DOHH2 (cell line): Measurements from ENCODE around the gene C22orf23.

Experiments
- H3F3A ChIP-seq: fragments of 200-600 bp; sonication (generic), shearing (Covaris generic); 2 replicates; pipeline ENCODE4 v1.6.0; 2016; ENCODE audit warnings: antibody characterized with exemption, mild to moderate bottlenecking; ENCODE audit not compliant: control insufficient read depth, insufficient read depth
- H3K27ac ChIP-seq: fragments of 200-600 bp; sonication (generic); 2 replicates; pipeline ENCODE4 v1.5.1; 2014; ENCODE audit warnings: low read depth, mild to moderate bottlenecking, low read length, moderate library complexity
- H3K27me3 ChIP-seq: fragments of 200-600 bp; sonication (generic); 2 replicates; pipeline ENCODE4 v1.6.1; 2014; ENCODE audit warnings: mild to moderate bottlenecking, low read length, mixed read lengths; ENCODE audit not compliant: control insufficient read depth
- H3K36me3 ChIP-seq: fragments of 200-600 bp; sonication (generic); 2 replicates; pipeline ENCODE4 v1.6.1; 2014; ENCODE audit warnings: mild to moderate bottlenecking, low read length, moderate library complexity, mixed read lengths; ENCODE audit not compliant: control insufficient read depth
- H3K4me1 ChIP-seq: fragments of 200-600 bp; sonication (generic); 2 replicates; pipeline ENCODE4 v1.6.1; 2014; ENCODE audit warnings: mild to moderate bottlenecking, low read length, mixed read lengths; ENCODE audit not compliant: control insufficient read depth
- H3K4me2 ChIP-seq: fragments of 200-600 bp; sonication (generic); 2 replicates; pipeline ENCODE4 v1.6.0; 2014; ENCODE audit warnings: mild to moderate bottlenecking, low read length, moderate library complexity
- H3K4me3 ChIP-seq: fragments of 200-600 bp; sonication (generic); 2 replicates; pipeline ENCODE4 v1.5.1; 2014; ENCODE audit warnings: mild to moderate bottlenecking, low read length, mixed read lengths
- H3K79me2 ChIP-seq: fragments of 200-600 bp; sonication (generic); 2 replicates; pipeline ENCODE4 v1.6.1; 2014; ENCODE audit warnings: mild to moderate bottlenecking, low read length, mixed read lengths; ENCODE audit not compliant: control insufficient read depth
- H3K9me2 ChIP-seq: fragments of 200-600 bp; sonication (generic); replicated peaks from 2 replicates; pipeline ENCODE4 v1.6.1; 2014; ENCODE audit warnings: mild to moderate bottlenecking, low read length, mixed read lengths; ENCODE audit not compliant: control insufficient read depth
- H3K9me3 ChIP-seq: fragments of 200-600 bp; sonication (generic); 2 replicates; pipeline ENCODE4 v1.6.1; 2014; ENCODE audit warnings: antibody characterized with exemption, low read length, mixed read lengths; ENCODE audit not compliant: control insufficient read depth, insufficient read depth
- H4K20me1 ChIP-seq: fragments of 200-600 bp; sonication (generic); 2 replicates; pipeline ENCODE4 v1.6.0; 2014; ENCODE audit warnings: low read depth, mild to moderate bottlenecking, antibody characterized with exemption, low read length, moderate library complexity; ENCODE audit not compliant: control insufficient read depth, insufficient read depth
- EZH2phosphoT487 ChIP-seq: fragments of 200-600 bp; sonication (generic); IDR thresholded peaks from 2 replicates; pipeline ENCODE4 v1.6.1; 2017; ENCODE audit warnings: borderline replicate concordance, mild to moderate bottlenecking, antibody characterized with exemption, low read length, moderate library complexity, mixed read lengths
- TF ChIP-seq, protein P1 (sequence below): fragments of 200-600 bp; sonication (generic); IDR thresholded peaks from one replicate; pipeline ENCODE4 v1.5.1; 2014; ENCODE audit warnings: antibody characterized with exemption, mild to moderate bottlenecking, low read depth, low read length; ENCODE audit not compliant: poor library complexity, severe bottlenecking

Gene C22orf23

DNA sequence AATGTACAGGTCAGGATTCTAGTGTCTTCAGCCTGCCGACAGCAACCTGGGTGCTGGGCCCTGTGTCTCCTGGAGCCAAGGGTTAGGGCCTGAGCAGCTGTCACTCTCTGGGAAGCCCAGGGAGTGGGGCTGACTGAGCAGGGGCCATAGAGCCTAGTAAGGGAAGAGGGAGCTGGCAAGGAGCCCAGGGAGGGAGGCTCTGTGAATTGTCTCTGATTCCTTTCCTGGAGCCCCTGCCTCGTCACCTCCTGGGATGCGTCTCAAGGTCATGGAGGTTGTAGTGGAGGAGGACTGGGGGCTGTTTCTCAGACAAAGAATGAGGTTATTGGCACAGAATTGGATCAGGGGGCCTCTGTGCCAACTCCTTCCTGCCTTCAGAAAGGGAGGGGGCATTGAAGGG, 19.1 kb upstream of the C22orf23 start:
- no peaks in the 10 kb centered on the region for H3K27me3 ChIP-seq
- no peaks in the 10 kb centered on the region for H4K20me1 ChIP-seq
- H3K27ac ChIP-seq: no peak overlapping the region
- TF ChIP-seq, protein P1, sequence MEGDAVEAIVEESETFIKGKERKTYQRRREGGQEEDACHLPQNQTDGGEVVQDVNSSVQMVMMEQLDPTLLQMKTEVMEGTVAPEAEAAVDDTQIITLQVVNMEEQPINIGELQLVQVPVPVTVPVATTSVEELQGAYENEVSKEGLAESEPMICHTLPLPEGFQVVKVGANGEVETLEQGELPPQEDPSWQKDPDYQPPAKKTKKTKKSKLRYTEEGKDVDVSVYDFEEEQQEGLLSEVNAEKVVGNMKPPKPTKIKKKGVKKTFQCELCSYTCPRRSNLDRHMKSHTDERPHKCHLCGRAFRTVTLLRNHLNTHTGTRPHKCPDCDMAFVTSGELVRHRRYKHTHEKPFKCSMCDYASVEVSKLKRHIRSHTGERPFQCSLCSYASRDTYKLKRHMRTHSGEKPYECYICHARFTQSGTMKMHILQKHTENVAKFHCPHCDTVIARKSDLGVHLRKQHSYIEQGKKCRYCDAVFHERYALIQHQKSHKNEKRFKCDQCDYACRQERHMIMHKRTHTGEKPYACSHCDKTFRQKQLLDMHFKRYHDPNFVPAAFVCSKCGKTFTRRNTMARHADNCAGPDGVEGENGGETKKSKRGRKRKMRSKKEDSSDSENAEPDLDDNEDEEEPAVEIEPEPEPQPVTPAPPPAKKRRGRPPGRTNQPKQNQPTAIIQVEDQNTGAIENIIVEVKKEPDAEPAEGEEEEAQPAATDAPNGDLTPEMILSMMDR: no peak
- no peak for TF ChIP-seq EZH2phosphoT487
- no peaks in the 10 kb centered on the region for H3K4me1 ChIP-seq
- H3K4me2 ChIP-seq: no peak overlapping the region
- H3K4me3 ChIP-seq: no peak overlapping the region
- peaks cover 20% of the 10 kb centered on the region for H3K36me3 ChIP-seq
- no peaks in the 10 kb centered on the region for H3K9me2 ChIP-seq
- no peaks in the 10 kb centered on the region for H3K79me2 ChIP-seq
- H3F3A ChIP-seq: no peaks in the 10 kb centered on the region
- H3K9me3 ChIP-seq: no peaks in the 10 kb centered on the region

DNA sequence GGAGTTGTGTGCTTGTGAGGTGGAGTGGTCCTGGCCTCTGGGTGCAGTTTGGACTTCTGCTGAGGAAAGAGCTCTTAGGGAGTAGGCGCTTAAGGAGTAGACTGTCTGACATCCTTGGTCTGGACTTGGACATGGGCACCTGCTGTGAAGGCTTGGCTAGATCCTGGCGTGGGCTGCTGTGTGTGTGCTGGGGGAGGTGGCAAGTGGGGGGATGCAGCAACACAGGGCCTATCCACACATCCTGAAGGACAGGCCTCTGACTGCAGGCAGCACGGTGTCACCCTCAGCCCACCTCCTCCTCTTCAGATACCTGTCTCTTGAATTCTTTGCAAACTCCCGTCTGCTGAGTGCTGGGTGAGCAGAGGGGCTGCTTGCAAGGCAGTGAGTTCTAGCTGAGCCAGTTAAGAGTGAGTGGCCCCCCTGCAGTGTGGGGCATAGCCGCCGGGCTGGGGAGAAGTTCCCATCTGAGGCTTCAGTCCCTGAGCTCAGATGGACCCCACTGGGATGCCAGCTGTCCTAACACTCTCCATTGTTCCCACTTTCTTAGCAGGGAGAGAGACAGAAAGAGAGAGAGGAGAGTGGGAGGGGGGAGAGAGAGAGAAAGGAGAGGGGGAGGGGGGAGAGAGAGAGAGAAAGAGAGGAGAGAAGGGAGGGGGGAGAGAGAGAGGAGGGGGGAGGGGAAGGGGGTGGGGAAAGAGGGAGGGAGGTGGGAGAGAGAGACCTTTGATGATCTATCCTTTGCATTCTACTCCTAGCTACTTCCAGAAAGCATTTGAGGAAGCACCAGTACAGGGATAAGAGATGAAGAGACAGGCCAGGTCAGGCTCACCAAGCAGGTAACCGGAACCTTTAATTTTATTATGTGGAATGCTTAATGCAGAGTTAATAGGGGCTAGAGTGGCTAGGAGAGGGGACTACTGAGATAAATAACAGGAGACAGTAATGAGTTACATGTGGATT, 18.4 kb upstream of the C22orf23 start:
- Histone ChIP-seq H3K79me2 (no peaks in the 10 kb centered on the region), H3K4me2 (no peak overlapping the region), H3K4me3 (no peak overlapping the region), H3K36me3 (peaks cover 28% of the 10 kb centered on the region), H3K9me3 (no peaks in the 10 kb centered on the region), H3K27me3 (no peaks in the 10 kb centered on the region), H3F3A (no peaks in the 10 kb centered on the region), H3K9me2 (no peaks in the 10 kb centered on the region), H3K27ac (no peak overlapping the region), H3K4me1 (no peaks in the 10 kb centered on the region), H4K20me1 (no peaks in the 10 kb centered on the region)
- TF ChIP-seq, protein P1: no peak
- no peak for TF ChIP-seq EZH2phosphoT487

DNA sequence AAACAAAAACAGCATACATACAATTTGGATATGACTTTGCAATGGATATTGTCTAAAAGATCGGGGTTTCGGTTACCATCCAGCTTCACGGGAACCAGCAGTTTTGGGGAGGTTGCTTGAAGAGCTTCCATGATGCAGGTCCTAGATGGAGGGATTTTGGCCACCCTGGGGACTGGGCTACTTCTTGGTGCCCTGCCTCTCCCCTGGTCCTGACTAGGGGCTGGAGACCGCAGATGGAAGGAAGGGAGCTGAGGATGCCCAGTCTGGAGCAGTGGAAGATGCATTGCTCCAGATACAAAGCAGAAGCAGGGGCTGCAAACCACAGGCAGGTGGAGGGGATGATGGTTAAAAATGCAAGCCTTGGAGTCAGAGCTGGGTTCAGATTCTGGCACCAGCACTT, 17.5 kb upstream of the C22orf23 start:
- TF ChIP-seq, protein P1: no peak
- no peak for TF ChIP-seq EZH2phosphoT487
- Histone ChIP-seq H3K27me3 (no peaks in the 10 kb centered on the region), H3K27ac (no peak overlapping the region), H3K9me2 (no peaks in the 10 kb centered on the region), H3F3A (no peaks in the 10 kb centered on the region), H3K9me3 (no peaks in the 10 kb centered on the region), H3K36me3 (peaks cover 37% of the 10 kb centered on the region), H4K20me1 (no peaks in the 10 kb centered on the region), H3K4me2 (no peak overlapping the region), H3K4me1 (no peaks in the 10 kb centered on the region), H3K79me2 (peaks cover 3% of the 10 kb centered on the region), H3K4me3 (no peak overlapping the region)
